Retinal pigment epithelial cell (primary cell): ENCODE measurements around the gene WHRN.

Experiments used
- DNase-seq: peaks from one replicate; pipeline ENCODE4 v3.0.0-alpha.2; 2010; ENCODE audit warnings: low read depth
- H3K4me3 ChIP-seq: 2 replicates; pipeline ENCODE4 v1.5.1; 2011; ENCODE audit warnings: mild to moderate bottlenecking, low read length, control low read depth, moderate library complexity
- CTCF ChIP-seq: conservative IDR thresholded peaks from 2 replicates; pipeline ENCODE4 v1.5.1; 2011; ENCODE audit warnings: low read depth, low read length, control low read depth, inconsistent platforms

Gene WHRN

DNA sequence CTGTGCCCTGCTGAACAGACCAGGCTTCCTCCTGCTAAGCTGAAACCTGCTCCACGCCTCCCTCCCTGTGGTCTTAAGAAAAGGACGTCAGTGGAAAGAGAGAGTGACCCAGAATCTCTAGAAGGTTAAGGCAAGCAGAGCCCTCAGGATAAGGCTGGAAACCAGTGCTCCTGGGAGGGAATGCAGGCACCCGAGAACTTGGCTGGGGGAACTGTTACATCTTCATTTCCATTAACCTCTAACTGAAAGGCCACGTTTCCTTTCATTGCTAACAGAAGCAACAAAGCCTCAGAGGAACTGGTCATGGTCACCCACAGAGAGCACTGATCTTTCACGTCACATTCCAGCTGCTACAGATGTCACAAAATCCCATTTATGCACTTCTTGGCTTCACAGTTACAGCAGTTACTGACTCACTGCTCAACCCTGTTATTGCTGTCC lies 91.4 kb downstream of the WHRN start:
- no peak for DNase-seq

GRCh38 chr9:114412048-114412683 lies 93.1 kb downstream of the WHRN start:
- TF ChIP-seq CTCF = no peak

More for the DNA sequence above, 91.4 kb downstream of the WHRN start:
- TF ChIP-seq CTCF = no peak
- H3K4me3 ChIP-seq = no peak overlapping the region

DNA sequence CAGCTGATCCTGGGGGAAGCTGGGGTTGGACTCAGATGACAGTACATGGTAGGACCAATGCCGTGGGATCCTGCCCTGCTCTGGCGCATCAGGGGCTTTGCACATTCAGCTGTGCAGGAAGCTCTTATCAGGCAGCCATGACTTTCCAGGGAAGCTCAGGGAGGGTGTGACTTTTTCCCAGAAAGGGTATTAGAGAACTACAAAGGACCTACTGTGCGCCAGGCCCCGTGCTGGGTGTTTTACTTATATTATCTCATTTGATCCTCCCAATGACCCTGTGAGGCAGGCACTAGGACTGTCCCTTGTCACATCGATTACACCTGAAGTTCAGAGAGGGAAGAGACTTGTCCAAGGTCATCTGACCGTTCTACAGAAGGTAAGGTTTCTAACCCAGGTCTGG lies 93.8 kb downstream of the WHRN start:
- no peak for TF ChIP-seq CTCF
- no peak overlapping the region for H3K4me3 ChIP-seq
- no peak for DNase-seq

More at GRCh38 chr9:114412048-114412683, 93.1 kb downstream of the WHRN start:
- no peak overlapping the region for H3K4me3 ChIP-seq
- no peak for DNase-seq

DNA sequence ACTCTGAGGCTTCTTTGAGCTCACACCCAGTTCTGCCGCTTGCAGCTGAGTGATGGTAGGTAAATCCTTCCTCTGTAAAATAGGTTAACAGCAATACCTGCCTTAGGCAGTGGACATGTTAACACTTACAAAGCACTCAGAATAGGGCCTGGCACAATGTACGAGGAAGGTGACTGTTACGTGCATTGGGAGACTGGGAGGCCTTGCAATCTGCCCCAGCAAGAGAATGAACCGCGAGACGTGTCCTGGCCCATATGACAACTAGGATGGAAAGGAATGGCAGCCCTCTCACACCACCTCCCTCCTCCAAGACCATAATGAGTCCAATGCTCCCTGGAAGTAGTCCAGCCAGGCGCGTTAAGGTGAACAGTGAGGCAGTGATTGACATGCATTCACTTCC lies 94.4 kb downstream of the WHRN start:
- H3K4me3 ChIP-seq = no peak overlapping the region
- no peak for TF ChIP-seq CTCF
- no peak for DNase-seq

DNA sequence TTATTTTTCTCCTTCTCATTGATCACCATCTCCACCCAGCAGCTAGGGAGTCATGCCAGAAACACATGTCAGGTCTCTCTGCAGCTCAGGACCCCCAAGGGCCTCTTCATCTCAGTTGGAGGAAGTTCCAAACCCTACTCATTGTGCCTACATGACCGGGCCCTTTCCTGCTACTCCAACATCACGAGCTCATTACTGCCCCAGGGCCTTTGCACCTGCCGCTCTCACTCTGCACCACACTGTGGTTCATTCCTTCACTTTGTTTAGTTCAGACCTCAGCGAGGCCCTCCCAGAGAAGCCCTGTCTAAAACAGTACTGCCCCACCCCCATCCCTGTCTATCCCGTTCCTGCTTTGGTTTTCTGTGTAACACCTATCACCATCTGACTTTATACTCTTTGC lies 95.4 kb downstream of the WHRN start:
- no peak overlapping the region for H3K4me3 ChIP-seq
- TF ChIP-seq CTCF = no peak
- DNase-seq = no peak

GRCh38 chr9:114409103-114409780 lies 96.0 kb downstream of the WHRN start:
- DNase-seq = no peak
- no peak overlapping the region for H3K4me3 ChIP-seq
- TF ChIP-seq CTCF = no peak

DNA sequence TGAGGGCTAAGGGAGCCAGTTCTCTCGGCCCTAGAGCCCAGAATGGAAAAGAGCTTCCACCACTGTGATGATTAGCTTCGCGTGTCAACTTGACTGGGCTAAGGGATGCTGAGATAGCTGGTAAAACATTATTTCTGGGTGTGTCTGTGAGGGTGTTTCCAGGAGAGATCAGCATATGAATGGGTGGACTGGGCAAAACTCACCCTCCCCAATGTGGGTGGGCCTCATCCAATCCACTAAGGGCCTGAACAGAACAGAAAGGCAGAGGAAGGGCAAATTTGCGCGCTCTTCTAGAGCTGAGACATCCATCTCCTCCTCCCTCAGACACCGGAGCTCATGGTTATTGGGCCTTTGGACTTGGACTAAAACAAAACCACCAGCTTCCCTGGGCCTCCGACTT lies 96.6 kb downstream of the WHRN start:
- no peak for TF ChIP-seq CTCF
- DNase-seq = no peak
- no peak overlapping the region for H3K4me3 ChIP-seq
